EL (cell line): ENCODE results near the gene TGM6.

Experiments used
- DNase-seq: peaks from one replicate; pipeline ENCODE4 v3.0.0-alpha.2; 2016

TGM6 gene

DNA sequence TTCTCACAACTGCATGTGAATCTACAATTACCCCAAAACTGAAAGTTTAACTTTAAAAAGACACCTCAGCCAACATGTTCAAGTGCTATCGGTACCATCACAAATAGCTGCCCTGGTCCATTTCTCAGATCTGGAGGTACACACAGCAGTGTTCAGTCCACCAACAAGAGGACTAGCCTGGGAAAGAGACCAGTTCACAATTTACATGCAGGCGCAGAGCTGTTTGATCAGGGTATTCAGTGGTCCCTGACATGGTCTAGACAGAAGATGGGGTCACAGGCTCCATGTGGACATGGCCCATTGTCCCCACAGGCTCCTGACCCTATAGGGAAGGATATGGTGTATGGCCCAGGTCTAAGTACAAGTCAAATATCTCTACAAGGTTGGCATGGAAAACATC, 15.6 kb upstream of the TGM6 start:
- DNase-seq = no peak

DNA sequence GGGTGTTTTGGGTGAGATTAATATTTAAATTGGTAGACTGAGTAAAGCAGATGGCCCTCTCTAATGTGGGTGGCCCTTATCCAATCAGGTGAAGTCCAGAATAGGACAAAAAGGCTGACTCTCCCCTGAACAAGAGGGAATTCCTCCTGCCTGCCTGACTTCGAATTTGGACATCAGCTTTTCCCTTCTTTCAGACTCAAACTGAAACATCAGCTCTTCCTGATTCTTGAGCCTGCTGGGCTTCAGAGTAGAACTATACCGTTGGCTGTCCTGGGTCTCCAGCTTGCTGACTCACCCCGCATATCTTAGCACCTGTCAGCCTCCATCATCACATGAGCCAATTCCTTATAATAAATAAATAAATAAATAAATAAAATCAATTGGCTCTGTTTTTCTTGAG, 15.0 kb upstream of the TGM6 start:
- DNase-seq = no peak

DNA sequence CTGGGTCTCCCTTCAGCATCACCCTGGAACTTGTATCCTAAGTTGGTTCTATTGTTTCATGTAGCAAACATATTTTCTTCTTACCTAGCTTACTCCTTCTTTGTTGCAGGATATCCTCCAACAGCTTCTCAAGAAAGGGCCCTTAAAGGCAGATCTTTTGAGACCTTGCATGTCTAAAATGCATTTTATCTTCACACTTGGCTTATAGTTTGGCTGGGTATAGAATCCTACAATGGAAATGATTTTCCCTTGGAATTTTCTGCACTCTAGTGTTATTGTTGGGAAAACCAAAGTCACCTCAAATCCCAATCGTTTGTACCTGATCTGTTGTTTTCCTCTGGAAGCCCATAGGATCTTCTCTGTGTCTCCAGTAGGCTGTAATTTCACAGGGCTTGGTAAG, 12.1 kb upstream of the TGM6 start:
- DNase-seq = no peak

DNA sequence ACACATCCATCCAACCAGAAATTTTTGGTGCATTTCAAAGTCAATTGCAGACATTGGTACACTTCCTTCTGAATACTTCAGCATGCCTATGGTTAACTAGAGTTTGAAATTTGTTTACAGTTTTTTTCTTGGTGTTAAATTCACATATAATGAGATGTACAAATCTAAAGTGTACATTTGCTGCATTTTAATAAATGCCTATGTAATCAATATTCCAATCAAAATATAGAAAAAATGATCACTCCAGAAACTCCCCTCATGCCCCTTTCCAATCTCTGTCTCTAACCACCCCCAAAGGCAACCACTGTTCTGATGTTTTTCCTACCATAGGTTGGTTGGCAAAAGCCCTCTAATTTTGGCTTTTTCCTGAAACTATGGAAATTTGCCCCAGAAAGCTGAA, 7.6 kb upstream of the TGM6 start:
- DNase-seq = no peak

DNA sequence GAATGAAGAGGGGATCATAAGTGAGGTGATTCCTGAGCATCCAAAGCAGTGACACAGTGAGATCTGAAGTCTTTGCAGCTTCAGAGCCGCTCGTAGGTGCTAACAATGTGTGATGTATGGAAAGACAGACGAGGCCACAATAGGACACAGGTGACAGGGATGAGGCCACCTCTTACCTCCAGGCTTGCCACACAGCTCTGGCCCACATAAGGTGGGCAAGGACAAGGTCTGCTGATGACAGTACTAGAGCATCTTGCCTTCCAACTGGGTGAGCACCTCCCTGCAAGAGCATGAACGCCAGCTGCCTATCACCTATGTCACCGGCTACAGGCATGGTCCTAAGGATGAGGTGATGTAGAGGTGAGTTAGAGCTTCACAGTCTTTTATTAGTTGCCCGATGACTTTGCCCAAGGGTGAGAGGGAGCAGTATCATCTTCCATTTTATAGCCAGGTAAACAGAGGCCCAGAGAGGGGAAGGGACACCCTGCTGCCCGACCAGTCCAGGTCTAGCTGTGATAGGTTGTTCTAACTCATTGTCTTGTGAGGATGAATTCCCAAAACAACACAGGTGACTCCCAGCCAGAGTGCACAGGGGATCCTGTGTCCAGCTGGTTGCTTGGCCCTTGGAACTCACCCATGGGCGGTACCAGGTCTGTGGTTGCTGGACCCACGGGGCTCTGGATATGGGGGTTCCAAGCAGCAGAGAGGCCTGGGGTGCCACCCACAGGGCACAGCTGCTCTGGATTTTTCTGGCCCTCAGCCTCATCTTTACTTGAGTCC, 6.2 kb upstream of the TGM6 start:
- no peak for DNase-seq

DNA sequence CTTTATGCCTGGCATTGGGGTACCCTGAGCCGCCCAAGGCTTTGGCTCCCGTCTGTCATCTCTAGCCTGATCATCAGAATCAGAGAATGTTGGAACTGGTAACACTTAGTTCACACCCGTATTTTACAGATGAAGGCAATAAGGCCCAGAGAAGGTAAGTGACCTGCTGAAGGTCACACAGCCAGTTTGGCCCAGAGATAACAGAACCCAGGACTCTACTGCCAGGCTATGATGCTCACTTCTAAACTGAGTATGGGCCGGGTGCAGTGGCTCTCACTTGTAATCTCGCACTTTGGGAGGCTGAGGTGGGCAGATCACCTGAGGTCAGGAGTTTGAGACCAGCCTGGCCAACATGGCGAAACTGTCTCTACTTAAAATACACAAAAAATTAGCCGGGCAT, 1.8 kb upstream of the TGM6 start:
- no peak for DNase-seq

DNA sequence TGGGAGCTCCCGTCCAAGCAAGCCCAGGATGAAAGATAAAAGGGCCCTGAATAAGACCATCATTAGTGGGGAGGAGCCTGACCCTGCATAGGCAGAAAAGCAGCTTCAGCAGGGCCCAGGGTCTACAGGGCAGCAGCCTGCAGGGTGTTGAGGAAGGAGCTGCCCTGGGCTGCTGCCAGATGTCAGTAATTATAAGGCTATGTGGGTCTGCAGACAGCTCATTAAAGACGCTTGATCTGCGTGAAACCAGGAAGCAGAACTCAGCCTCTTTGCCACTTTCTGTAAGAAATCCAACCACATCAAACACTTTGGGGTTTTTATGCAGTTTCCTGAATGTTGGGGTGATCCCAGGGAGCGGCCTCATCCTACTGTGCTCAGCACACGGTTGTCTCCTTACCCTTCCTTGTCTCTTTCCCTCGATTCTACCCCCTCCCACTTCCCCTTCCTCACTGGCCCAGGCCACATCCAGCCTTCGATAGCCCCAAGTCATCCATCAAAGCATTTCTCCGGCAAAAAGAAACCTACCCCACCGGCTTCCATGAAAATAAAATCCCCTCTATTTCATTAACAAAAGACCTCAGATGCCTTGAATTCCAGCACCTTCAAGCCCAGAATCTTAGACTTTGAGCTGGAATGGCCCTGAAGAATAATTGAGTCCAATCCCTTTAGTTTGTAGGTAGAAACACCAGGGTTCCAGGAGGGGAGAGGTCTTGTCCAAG, 1.0 kb upstream of the TGM6 start:
- DNase-seq = no peak

DNA sequence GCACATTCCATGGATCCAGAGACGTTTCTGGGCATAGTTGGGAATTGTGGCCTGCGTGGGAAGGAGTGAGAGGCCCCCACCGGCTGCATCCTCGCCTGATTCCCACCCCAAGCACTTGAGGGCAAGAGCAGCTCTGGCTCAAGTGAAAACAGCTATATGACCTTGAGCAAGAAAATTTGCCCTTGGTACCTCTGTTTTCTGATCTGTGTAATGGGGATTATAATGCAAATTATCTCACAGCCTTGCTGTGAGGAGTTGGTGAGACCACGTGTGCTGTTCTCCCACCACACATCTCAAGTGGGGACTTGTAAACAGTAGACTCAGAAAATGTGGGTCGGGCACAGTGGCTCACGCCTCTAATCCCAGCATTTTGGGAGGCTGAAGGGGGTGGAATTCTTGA, 602 bp downstream of the TGM6 start:
- DNase-seq = no peak

DNA sequence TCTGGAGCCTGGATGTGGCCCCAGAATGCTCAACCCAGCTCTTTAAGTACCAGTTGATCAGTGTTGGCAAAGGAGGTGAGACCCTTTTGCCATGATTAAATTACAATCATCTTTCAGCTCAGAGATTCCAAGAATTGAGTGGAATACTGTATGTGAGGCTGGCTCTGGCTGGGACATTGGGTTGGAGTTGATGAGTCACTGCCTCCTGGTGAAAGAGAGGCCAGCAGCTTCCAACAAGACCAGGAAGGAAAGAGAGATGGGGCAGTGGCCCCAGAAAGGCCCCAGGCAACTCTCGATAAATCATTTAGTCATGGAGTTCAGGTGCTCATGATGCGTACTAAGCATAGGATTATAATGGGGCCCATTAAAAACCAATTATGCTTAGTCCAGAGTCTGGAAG, 2.1 kb downstream of the TGM6 start:
- DNase-seq = peak; percentile 58

DNA sequence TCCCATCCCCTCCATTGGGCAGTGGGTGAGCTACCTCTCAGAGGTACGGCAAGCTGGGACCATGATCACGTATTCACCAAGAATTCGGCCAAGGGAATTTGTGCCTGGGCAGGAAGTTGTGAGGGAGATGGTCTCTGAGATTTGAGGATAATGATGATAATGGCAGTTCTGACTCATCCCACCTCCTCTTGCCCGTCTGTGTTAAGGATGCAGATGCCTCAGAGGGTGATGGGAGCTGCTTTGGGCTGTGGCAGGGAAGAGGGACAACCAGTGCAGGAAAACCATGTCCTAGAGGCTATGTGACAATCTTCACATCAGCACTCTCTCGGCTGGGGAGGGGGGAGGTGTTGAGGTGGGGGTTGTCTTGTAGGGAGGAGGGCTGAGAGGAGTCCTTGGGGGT, 4.3 kb downstream of the TGM6 start:
- peak; percentile 78 for DNase-seq

DNA sequence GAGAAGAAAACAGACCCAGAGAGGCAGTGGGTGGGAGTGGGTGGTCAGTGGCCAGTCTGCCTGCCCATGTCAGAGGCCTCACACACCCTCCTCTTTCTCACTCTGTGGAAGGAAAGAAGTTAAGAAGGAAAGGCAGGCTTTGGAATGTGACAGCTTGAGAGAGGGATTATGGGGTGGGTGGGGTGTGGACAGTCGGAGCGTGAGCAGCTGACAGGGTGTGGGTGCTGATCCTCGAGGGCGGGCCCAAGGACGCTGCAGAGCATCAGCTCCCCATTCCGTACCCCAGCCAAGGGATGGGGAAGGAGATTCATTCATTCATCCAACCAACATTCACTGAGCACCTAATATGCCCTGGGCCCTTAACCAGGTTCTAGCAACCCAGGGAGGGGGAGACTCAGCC, 4.8 kb downstream of the TGM6 start:
- no peak for DNase-seq

DNA sequence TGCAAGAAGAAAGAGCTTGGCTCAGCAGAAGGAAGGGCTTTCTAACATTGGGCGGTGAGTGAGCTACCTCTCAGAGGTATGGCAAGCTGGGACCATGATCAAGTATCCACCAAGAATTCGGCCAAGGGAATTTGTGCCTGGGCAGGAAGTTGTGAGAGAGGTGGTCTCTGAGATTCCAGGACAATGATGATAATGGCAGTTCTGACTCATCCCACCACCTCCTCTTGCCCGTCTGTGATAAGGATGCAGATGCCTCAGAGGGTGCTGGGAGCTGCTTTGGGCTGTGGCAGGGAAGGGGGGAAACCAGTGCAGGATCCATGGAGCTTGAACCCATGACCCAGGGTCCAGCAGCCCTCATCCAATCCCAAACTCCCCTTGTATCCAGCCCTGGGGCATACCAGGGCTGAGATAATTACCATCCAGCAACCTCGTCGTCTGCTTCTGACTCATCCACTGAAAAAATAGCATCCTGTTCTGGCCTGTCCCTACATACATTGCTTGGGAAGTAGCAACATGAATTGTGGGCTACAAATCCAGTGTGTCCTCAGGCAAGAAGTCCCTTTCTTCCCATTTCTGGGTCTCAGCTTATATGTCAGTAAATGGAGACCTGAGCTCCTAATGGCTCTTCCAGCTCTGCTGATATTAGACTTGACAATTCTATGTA, 5.9 kb downstream of the TGM6 start:
- peak; percentile 92 for DNase-seq

DNA sequence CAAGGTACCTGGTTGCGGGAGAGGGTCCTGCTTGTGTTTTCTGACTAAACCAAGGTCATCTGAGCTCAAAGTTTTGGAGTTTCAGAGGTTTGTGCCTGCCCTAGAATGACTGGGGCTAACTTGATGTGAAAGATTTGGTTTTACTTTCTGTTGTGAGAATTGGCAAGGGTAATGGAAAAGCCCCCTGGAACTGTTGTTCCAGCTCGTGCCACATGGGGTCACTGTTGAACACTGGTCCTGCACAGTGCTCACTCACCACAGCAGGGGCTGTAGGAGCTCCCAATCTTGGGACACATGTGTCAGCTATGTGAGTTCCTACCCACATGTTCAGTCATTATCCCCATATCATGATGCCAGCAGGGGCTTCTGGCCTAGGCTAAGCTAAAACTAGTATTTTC, 6.5 kb downstream of the TGM6 start:
- DNase-seq = peak; percentile 59

DNA sequence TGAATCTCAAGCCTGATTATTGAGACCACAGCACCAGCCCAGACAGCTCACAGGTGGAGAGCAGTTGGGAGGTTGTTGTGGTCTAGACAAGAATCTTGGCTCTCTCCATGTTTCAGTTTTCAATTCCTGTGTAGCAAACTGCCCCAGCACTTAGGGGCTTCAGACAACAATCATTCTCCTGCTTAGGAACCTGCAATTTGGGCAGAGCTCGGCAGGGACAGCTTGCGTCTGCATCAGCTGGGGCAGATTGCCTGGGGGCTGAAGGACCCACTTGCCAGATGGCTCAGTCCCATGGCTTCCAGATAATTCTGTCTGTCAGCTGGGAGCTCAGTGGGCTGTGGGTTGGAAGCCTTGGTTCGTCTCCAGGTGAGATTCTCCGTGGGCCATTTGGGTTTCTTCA, 6.9 kb downstream of the TGM6 start:
- DNase-seq = no peak

DNA sequence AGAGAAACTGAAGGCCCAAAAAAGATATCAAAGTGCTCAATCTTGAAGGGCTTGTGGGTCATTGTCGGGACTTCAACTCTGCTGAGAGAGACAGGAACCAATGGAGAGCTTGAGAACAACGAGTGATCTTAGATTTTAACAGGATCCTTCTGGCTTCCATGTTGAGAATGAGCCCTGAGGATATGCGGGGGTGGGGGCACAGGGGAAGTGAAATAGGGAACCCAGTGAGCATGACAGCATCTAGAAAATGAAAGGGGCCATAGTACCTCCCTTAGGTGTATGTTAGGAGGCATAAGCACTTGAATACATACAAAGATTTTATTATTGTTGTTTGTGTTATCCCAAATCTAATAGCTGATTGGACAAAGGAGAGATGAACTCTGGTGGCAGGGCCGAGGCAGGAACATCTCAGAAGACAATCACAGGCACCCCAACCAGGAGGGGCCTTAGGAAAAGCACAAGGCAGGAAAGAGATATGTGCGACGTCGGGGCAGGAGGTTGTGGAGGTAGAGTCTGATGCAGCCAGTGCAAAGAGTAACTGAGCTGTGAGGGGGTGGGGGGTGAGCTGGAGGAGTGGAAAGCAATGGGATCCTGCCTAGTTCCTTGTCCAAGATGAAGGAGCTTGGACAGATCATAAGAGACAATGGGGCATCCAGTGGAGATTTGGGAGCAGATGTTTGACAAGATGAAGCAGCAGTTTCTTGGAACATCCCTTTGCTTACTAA, 10.4 kb downstream of the TGM6 start:
- no peak for DNase-seq

DNA sequence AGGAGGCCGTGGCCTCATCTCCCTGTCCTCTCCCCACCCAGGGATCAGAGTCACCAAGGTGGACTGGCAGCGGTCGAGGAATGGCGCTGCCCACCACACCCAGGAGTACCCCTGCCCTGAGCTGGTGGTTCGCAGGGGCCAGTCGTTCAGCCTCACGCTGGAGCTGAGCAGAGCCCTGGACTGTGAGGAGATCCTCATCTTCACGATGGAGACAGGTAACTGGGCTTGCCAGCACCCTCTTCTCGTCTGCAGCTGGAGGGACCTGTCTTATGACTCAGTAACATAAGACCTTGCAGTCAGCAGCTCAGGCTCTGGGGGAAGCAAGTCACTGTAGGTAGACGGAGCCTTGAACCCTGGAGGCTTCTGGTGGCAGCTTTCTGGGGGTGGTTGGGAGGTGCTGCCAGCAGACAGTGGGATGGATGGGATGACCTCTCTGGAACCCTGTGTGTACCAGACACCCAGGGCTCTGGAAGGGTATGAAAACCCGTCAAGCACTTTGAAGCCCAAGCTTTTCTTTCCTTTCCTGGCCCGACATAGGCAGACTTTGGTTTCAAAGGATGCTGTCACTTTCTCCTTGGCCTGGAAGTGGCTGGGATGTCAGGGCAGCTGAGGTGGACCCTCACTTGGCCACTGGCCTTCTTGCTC, 13.8 kb downstream of the TGM6 start:
- no peak for DNase-seq

DNA sequence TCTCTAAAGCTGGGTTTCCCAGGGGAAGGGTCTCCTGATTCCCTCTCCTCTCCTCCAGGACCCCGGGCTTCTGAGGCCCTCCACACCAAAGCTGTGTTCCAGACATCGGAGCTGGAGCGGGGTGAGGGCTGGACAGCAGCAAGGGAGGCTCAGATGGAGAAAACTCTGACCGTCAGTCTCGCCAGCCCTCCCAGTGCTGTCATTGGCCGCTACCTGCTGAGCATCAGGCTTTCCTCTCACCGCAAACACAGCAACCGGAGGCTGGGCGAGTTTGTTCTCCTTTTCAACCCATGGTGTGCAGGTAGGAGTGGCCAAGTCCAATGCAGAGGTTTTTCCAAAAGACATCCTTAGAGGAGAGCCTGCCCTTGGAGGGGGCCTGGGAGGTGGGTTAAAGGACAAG, 14.4 kb downstream of the TGM6 start:
- DNase-seq = no peak

DNA sequence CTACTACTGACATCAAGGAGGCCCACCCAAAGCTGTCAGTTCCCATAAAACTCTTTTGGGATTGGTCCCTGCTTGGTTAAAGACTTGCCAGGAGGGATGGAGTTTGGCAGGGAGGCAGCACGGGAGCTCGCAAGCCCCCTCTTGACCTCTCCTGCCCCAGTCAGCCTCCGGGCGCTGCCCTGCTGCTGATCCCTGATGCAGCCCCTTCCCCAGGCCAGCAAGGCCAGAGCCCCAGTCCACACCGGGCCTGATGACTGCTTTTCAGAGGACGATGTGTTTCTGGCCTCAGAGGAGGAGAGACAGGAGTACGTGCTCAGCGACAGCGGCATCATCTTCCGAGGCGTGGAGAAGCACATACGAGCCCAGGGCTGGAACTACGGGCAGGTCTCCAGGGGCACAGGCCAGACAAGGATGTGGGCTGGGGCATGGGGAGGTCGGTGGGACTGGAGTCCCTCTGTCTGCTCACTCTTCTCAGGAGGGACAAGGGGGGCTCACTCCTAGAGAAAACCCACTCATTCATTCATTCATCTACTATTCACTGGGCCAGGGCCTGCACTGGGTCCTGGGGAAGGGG, 15.6 kb downstream of the TGM6 start:
- no peak for DNase-seq

DNA sequence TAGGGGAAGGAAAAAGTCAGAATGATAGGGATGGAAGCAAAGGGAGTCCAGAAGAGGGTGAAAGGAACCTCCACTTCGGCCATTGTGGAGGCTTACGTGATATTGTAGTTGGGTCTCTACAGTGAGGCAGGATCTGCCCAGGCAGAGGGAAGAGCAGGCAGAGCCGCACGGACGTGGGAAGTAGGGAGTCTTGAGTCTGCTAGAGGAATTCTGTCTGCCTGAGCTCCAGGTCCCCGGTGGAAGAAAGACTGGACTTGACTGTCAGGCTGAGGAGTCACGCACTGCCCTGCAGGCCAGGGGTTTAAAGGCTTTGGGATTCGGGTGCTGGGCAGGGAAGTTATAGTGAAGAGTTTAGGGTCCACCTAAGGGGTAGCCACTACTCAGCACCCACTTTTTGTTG, 16.4 kb downstream of the TGM6 start:
- DNase-seq = no peak

DNA sequence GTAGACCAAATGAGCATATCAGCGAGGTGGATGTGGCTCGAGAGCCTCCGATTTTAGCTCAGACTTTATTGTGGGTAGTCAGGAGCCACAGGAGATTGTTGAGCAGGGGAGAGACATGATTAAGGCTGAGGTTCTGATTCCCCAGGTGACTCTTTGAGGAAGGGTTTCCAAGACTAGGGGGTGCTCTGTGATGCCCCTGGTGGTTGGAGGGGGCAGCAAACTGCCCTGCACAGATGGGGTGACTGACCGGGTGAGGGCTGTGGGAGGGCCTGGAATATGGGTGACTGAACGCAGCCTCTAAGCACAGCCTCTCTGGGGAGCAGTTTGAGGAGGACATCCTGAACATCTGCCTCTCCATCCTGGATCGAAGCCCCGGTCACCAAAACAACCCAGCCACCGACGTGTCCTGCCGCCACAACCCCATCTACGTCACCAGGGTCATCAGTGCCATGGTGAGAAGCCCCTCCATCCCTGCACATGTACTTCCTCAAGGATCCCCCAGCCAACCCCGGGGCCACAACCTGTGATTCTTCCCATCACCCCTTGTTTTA, 17.0 kb downstream of the TGM6 start:
- DNase-seq = no peak

DNA sequence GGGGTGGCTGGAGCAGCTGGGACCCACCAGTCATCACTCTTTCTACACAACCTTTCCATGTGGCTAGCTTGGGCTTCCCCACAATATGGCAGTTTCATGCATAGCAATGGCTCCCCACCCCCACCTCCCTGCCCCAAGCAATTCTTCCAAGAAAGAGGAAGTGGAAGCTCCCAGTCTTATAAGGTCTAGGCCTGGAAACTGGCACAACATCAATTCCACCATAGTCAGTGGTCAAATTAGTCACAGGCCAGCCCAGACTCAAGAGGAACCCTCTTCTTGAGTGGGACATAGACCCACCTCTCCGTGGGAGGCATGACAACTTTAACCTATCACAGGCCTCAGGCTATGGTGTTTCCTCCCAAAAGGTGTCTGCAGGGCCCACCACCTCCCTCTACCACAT, 17.7 kb downstream of the TGM6 start:
- DNase-seq = peak; percentile 51

DNA sequence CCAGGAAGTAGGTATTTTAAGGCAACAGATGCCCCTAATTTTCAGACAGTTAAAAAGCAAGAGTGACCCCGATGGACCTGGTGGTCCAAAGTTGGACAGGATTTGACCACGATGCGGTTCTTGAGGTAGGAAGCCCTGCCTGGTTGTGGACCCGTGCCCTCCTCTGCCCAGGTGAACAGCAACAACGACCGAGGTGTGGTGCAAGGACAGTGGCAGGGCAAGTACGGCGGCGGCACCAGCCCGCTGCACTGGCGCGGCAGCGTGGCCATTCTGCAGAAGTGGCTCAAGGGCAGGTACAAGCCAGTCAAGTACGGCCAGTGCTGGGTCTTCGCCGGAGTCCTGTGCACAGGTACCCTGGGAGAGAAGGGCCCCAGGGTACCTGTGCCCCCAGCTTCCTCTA, 18.7 kb downstream of the TGM6 start:
- DNase-seq = no peak
